ENCODE data around the gene PRR16.

Gene PRR16

DNA sequence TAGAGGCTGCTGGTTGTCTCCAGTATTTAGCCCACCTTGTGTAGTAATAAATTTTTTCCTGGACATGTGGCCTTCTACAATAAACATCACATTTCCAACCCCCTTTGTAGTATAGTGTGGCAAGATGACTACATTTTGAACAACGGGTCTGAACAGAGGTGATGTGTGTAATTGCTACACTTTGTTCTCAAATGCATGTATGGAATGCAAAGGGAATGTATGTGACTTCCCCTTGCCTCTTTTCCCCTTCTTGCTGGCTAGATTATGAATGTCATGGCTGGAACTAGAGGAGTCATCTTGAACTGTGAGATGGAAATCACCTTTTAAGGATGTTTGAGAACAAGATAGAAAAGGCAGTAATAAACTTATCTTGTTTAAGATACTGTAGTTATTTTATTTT lies 54.5 kb downstream of the PRR16 start:
- no peak for DNase-seq

DNA sequence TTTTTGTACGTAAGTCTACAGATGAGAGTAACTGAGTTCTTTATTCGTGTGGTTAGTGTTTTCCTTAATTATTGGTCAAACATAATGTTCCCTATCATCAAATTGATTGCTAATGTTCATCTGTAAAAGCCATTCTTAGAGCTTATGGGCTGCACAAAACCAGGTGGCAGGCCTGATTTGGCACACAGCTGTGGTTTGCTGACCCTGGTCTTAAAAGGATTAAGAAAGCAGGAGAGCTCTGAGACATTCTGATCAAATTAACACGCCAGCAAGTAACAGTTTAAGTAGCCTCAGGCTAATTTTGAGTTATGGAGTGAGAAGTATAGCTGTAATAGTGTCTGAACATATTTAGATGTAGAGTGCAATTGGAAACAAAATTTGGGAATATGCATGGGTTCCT lies 63.2 kb downstream of the PRR16 start:
- no peak for DNase-seq

DNA sequence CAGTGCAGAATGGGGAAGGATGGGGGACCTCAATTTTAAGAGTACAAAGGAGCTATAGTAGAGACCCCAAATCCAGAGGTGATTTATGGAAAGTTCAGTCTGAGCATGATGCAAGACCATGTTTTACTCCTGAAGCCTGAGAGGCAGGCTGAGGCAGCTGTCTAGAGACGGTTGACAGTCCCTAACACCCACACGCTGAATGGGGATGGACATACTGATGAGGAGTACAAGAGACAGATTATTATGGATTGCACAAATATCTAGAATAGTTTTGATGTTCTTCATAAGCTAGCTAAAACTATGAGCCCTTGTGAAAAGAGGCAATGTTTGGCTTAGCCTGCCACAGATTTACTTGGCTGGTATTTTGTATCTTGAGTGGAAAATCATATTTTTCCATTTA lies 64.5 kb downstream of the PRR16 start:
- no peak for DNase-seq

DNA sequence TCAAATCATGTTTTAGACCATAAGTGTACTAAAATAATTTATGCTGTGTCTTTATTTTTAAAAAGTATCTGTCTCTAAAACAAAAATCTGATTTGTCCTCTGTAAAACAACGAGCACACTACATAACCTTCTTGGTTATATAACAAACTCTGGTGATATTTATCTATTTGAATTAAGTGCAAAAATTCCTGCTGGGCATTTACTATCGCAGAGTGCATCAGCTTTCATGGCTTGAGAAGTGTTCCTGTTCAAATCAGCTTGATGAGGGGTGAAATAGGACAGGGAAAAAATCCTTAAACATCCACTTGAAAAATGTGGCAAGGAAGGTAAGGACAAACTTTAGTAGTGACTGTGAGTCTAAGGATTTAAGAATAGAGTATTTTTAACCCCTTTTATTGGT lies 65.3 kb downstream of the PRR16 start:
- DNase-seq, result no peak

DNA sequence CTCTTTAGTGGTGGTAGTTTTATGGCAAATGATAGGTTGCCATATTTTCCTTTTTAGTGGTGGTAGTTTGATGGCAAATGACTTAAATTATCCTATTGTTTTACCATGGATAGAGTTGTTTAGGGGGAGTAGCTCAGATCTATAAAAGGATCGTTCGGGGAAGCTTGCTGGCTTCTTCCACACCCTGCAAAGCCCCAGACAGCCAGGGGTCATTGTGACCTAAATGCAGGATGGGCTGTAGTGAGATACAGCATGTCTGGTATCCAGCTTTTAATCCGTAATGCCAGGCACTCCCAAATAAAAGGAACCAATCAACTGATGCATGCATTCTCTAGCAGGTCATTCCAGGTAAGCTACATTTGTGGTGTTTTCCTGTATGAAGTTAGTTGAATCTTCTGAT lies 67.1 kb downstream of the PRR16 start:
- no peak for DNase-seq

DNA sequence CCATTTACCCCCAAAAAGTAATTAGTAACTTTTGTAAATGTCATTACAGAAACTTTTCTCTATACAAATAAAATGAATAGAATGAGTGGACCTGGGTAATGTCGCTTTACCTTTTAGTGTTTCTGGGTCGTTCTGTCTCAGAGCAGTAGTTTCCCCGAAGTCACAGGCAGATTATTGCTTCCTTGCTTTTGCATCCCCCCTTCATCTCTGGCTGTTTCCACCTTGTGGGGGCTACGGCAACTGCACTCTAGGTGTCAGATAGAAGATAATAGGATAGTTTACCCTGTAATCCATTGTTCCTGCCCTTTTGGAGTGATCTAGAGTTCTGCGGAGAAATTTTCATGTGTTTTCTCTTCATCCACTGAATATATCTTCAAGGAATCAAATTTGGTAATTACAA lies 68.7 kb downstream of the PRR16 start:
- DNase-seq, result no peak

DNA sequence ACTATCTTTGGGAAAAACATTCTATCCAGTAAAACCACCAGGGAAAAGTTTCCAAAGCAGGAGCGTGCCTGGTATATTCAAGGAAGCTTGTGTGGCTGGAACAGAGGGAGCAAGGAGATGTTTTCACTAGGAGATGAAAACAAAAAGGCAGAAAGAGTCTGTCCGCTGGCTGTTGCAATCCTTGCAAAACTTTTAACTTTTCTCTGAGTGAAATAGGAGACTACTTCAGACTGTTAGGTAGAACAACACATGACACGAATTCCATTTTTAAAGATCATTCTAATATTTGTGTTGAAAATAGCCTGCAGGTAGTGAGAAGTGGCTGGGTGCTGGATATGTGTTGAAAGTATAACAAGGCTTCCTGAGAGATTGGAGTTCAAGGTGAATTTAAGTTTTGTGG lies 69.5 kb downstream of the PRR16 start:
- DNase-seq, result no peak

DNA sequence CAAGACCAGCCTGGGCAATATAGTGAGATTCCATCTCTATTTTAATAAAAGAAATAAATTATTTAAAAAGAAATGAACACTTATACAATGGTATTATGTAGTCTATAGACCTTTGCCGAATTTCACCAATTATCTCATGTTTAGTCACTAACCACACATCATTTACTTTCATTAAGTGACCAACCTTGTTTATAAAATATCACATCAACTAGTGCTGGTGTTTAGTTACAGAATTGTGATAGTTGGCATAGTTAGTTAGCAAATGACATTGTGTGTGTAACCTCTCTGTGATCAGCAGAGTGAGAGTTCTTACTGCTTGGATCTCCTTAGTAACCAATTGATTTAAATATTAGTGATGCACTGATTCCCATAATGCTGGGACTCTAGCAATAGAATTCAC lies 71.8 kb downstream of the PRR16 start:
- no peak for DNase-seq

DNA sequence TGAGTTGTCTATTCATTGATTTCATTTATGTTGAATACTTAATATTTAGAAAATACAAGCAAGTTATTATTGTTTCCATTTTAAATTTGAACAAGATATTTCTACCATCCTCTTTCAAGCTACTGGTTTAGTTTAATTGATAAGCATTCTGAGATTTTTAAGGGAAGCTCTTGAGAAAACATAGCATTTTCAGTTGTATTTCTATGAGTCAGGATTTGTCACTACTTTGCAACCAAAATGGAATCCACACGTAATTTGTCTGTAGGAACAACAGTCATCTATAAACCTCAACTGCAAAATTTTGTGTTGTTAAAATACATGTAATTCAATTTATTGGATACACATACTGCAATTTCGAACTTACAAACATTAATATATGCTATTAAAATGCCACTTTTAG lies 74.0 kb downstream of the PRR16 start:
- DNase-seq, result no peak

DNA sequence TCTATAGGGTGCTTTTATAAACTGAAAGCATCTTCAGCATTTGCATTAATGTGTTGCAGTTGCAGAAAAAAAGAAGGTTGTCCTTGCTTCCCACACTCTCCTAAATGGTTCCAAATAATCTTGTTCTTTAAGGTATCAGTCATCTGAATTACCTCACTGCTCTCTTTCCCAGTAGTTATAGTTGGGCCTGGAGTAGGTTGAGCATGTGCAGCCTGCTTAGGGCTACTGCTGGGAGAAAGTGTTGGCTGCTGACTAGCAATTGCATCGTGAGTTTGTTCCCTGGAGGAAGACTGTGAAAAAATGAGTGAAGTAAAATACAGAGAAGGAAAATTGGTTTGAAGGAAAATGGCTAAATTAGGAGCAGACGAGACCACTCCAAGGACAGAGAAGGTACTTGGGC lies 74.5 kb downstream of the PRR16 start:
- DNase-seq, result no peak

DNA sequence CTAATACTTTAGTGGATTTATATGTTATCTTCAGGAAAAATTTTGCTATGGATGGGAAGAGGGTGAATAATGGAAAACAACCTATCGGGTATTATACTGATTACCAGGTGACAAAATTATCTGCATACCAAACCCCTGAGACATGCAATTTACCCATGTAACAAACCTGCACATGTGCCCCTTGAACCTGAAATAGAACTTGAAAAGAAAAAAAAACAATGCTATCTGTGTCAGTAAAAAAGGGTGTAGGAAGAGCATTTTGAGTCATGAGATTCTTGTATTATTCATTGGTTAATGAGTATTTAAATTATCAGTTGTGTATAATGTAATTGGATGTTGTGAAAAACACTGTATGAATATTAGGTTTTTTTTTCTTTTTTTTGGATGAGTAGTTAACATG lies 75.4 kb downstream of the PRR16 start:
- DNase-seq, result no peak

DNA sequence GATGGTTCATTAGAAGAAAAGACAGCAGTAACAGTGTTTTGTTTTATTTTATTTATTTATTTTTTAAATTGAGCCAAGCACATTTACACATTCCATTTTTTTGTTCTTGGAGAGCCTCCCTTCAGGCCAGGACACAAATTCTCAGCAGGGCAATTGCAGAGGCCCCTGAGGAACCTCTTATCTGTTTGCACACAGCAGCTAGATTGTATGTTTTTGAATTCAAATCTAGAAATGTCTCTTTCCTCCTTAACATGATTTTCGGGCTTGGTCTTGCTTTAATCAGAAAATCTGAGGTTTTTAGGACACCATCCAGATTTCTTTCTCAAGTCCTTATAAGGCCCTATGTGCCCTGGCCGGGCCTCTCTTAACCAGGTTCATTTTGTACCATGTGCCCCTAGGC lies 76.0 kb downstream of the PRR16 start:
- DNase-seq, result no peak

DNA sequence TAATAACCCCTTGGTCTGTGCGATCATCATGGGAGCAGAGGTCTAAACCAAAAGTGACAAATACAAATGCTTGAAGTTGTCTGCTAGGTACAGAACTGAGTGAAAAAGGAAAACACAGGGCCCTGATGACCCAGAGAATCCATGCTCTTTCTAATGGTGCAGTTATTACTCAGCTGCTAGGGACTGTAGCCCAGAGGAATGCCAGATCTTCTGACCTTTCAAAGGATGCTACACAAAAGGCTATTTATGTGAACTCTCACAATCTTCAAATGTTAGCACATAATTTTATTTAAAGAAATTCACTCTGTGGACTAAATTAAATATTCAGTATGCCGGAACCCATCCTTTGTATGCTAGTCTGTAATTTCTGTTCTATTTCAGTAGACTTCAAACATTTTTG lies 79.9 kb downstream of the PRR16 start:
- no peak for DNase-seq

DNA sequence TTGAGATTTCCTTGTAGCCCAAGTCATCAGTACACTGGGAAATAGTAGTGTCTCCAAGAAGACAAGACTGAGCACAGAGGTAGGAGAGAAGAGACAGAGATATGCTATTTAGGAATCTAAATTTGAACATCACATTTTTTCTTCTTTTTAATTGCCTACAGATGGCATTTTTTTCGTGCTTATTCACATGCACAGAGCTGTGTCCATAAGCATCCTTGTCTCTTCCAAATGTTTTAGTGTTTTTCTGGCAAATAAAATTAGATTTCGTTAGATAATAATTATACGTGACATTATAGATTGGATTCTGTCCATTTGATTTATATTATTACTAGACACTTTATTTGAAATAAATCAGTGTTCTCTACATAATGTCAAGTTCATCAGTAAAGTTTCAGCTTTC lies 80.9 kb downstream of the PRR16 start:
- DNase-seq, result no peak

DNA sequence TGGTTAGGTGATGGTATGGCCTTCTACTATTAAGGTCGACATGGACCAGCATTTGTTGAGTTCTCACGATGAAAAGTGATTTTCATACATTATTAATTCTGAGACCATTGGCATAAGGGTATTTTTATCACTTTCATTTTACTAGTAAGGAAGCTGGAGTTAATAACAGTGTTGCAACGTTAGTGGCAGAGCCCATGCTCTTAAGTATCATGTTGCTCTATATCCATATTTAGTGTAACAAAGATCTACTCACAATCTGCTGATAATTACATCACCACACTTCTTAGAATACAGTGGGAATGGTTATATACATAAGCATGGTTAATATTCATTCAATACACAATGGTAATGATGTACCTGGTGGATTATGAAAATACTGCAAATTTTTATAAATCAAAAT lies 81.9 kb downstream of the PRR16 start:
- DNase-seq, result no peak

DNA sequence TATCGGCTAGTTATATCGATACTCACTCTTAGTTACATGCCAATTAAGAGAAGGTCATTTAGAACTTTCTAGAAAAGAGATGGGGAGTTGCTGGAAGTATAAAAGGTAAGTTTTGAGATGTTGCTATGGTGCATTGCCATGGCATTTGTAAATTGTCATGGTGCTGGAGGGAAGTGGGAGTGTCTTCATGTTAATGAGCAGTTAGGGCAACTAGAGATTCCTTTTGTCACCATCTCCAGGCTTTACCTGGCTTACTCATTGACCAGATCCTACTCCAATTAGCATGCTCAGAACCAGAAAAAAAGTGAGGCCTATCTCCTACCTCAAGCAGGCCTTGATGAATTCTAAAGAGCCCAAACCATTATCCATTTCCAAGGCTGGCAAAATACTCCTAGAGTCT lies 82.8 kb downstream of the PRR16 start:
- DNase-seq, result no peak

DNA sequence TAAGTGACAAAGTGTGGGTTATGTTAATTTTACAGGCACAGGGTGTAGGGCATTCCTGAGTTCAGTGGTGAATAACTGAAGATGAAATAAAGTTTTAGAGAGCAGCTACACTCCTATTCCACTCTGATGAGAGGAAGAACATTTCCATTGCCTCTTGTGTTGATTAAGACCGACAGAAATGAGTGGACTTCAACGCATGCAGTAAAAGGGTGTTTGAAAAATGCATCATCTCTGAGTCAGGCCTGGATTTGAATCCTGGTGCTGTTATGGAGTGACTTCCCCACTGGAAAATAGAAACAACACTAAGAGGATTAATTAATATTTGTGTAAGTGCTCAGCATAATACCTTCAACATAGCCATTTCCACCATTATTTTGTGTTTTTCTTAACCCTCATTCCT lies 86.3 kb downstream of the PRR16 start:
- DNase-seq, result no peak

DNA sequence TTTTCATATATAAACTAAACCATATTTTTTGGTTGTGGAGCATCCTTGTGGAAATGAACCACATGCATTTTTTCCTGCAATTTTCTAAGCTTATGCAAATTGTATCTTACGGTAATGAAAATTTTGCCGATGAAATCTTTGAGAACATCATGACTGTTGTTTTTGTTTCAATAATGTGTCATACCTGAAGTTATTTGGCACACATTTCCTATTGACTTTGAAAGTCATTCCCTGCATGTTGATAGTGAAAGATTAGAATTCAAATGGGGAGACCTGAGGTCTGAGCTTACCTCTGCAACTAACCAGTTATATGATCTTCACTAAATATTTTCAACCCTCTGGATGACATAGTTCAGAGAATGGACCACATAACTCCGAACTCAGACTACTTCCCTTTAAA lies 88.5 kb downstream of the PRR16 start:
- no peak for DNase-seq

DNA sequence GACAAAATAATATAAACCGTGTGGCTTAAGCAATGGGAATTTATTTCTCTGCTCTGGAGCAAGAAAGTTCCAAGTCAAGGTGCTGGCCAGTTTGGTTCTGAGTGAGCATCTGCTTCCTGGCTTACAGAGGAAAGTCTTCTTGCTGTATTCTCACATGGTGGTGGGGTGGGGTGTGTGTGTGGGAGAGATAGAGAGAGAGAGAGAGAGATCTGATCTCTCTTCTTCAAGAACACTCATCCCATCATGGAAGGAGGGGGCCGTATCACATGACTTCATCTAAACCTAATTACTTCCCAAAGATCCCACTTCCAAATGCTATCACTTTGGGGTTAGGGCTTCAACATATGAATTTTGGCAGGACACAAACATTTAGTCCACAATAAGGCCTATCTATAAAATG lies 91.2 kb downstream of the PRR16 start:
- DNase-seq, result no peak

DNA sequence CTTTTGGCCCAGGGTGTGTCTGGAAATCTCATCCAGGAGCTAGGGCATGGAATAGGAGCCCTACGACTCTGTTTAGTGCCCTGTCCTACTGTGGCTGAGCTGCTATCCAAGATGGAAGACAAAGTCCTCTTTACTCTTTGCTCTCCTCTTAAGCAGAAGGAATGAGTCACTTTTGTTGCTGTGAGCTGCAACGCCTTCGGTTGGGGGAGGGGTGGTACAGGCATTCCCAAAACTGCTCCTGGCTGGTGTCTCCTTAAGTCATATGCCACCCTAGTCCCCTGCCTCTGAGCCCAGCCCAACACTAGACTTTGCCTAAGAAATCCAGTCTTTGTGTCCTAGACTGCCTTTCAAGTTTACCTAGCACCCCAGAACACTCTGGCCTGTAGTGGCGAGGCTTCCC lies 99.9 kb downstream of the PRR16 start:
- DNase-seq, result no peak

DNA sequence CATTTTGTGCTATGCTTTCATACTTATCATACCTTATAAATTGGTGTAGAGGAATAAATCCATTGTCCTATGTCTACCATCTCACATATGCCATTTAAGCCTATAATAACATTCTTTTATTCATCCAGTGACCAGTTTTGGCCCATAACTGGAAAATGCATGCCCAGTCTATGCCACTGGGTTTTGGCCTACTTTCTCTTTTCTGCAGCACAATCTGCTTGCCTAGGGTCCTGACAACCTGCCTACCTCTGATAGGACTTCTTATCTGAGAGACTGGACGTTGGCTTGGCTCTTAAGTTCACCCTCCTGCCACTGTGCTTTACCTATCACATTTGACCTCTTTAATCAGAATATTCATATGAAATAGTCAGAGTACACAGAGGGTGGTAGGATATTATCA lies 103.0 kb downstream of the PRR16 start:
- DNase-seq, result no peak

DNA sequence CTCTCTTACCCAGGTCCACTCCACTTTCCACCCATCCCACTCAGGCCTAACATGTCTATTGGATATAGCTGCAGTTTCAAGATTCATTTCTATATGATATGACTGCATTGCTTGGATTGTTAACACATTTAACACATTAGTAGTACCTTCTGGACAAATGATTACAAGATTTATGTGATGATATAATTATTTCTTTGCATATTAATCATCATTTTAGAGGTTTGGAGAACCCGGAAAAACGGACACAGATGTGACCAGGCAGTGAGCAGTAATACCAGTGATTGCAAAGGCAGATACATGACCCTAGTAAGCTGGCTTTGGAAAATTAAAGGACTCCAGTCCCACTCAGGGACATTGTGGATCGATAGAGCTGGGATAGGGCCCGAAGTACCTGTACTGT lies 103.8 kb downstream of the PRR16 start:
- no peak for DNase-seq

DNA sequence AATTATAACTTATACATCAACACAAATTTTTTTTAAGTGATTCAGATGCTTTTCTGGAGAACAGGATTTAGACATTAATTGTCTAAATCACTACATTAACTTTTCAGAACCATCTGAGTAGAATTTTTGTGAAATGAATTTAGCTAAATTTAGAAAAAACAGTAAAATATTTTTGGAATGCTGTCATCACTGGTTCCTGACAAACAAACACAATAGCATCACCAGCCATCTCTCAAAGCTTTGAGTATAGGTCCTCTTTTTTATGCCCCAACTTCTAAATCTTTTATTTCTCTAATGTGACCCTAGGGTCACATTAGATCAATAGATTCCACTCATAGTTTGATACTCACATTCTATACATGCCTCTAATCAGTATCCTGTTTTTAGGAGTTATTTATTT lies 104.6 kb downstream of the PRR16 start:
- DNase-seq, result no peak

DNA sequence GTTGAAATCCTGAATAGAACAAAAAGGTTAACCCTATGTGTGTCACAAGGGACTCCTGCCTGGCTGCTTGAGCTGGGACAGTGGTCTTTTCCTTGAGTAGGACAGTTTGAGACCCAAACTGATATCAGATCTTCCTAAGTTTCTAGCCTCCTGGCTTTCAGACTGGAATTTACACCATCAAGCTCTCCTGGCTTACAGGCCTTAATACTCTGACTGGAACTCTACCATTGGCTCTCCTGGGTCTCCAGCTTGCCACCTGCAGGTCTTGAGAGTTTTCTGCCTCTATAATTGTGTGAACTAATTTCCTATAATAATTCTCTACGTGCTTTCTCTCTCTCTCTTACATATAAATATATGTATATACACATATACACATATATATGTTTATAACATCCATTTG lies 112.5 kb downstream of the PRR16 start:
- DNase-seq, result no peak

DNA sequence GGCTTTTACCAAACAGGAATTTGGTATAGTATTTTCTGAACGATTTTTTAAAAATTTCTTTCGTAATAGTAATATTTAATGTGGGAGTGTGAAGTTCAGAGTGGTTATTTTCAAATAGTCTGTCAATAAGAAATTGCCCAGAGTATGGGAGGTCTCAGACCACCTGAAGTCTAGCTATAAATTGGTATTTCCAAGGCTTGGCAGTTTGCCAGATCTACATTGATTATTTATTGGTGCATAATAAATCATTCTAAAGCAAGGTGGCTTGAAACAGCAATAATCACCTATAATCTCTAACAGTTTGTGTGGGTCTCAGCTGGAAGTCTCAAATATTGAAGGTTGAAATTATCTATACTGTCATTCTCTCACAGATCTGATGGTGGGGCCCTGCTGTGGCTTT lies 118.5 kb downstream of the PRR16 start:
- DNase-seq, result no peak

DNA sequence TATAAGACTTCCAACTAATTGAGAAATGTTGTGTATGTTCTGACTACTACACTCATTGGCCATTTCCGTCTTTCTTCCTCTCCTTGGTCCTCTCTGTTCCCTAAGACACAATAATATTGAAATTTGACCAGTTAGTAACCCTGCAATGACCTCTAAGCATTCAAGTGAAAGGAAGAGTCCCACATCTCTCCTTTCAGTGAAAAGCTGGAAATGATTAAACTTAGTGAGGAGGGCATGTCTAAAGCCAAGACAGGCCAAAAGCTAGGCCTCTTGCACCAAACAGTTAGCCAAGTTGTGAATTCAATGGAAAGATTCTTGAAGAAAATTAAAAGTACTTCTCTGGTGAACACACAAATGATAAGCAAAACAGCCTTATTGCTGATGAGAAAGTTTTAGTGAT lies 122.5 kb downstream of the PRR16 start:
- no peak for DNase-seq

DNA sequence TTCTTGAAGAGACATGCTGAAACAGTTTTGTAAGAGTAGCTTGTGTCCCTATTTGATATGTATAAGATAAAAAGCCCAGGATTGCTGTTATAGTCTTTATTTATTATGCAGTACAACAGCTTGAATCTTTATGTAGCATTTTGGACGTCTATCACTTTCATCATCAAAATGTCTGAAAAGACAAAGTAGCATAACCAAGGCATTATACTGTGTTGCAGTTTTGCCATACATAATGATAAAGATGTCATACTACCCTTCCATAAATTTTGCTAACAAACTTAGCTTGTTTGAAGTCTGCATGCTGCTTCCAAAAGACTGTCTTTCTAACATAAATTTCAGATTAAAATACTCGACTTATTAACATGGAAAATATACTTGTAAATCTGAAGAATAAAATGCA lies 127.8 kb downstream of the PRR16 start:
- DNase-seq, result no peak
